HG02885 (cell line): Measurements from ENCODE around the gene TMEM217.

Experiments
- ATAC-seq: cut with Tn5 transposase; IDR thresholded peaks from one replicate; pipeline ENCODE4 v1.9.1; 2021; ENCODE audit warnings: mild to moderate bottlenecking; ENCODE audit not compliant: unreplicated experiment, poor library complexity

TMEM217 gene

DNA sequence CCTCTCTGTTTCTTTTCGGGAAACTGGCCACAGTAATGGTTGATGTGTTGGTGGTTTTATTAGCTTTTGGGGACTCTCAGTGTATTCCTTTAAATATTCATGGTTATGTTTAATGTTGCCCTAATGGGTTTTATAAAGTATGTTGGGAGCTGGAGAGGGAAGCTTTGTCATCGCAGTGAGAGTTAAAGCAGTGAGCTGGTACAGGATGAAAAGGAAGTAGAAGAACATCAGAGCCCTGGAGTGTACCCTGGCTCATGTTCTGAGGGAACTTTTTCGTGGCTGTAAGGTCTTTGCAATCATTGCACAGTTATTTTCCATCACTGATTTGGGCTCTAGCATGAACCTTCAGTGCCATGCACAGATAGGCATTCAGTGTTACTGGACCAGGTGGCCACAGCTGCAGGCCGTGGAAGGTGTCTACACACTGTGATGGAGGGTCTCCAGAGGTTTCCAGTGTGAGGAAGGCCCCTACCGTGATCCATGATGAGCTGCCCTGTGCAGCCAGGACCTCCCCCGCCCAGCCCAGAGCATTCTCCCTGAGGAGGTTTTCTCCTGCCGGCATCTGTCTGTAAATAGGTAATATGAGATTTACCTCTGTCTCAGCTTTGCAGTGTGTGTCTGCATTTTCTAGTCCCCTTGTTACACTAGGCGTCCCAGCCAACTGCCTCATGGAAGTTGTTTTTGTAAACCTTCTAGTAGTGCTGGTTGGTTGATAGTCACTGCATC is 22.4 kb upstream of the TMEM217 start:
- no peak for ATAC-seq

DNA sequence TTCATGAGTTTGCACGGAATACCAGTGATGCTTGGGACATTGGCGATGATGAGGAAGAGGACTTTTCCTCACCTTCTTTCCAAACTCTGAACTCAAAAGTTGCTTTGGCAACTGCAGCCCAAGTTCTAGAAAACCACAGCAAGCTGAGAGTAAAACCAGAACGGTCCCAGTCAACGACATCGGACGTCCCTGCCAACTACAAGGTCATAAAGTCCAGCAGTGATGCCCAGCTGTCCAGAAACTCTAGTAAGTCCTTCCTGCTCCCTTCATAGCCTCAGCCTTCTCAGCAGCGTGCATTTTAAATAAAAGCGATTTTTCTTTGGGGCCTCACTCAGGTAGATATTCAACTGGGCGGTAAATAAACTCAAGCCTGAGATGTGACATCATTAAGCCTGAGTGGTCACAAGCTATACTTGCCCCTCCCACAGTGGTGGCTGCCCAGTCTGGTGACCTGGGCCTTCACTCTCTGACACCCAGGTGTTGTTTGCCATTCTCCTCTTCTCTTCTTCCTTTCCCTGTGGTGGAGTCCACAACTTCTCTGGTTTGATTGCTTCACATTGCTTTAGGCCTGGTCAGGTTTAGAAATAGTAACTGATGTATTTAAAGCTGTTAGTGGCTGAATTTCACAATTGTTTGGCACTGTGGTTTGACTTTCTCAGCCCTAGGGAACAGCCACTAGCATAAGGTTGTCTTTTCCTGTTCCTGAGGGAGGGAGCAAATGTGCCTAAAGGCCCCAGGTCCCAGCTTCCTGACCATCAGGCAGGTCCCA is 21.6 kb upstream of the TMEM217 start:
- ATAC-seq, result no peak

DNA sequence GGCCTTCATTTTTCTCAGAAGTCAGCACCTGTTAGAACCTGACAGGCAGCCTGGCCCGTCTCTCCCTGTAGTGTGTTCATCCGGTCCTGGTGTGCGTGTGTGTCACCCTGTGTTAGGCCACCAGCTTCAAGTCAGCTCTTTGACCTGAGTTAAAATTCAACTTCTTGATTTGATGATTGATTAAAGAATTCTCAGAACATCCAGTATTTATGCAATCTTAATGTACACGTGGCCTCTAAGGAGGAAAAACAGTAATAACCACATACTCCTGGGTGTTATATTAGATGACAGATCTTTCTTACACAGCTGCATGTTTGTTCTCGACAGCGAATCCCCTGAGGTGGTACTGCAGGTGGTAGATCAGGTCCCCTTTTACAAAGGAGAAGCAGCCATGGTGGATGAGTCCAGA is 19.1 kb upstream of the TMEM217 start:
- no peak for ATAC-seq

DNA sequence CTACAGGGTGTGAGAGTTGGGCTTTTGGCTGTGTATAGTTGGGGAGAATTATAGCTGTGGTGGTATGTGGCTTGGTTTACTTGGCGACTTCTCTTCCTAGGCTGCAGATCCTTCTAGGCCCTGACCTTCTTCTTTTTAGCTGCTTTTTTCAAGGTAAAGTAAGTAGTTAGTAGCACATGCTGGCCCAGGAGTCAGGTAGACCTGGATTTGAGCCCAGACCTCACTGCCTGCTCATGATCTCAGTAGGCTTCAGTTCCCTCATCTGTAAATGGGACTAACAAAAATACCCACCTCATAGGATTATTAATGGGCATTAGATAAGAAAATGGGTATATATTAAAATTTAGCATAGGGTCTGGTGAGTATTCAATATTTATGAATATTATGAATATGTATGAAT is 17.4 kb upstream of the TMEM217 start:
- ATAC-seq, result no peak

DNA sequence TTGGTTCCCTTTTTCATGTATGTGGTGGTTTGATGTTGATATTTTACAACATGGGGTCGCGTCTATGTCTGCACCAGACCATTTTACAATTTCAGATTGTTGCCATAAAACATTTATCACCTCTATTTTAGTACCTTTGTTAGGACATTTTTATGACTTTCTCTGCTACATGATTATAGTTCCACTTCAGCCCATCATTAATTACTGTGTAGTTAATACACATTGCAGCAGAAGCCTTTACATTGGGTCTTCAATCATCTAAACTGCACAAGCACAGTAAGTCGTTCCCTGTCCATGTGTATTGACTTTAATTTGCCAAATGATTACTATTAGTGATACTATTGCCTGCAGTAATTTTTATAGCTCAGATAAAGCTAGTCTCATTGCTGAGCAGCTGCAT is 15.7 kb upstream of the TMEM217 start:
- ATAC-seq, result no peak

DNA sequence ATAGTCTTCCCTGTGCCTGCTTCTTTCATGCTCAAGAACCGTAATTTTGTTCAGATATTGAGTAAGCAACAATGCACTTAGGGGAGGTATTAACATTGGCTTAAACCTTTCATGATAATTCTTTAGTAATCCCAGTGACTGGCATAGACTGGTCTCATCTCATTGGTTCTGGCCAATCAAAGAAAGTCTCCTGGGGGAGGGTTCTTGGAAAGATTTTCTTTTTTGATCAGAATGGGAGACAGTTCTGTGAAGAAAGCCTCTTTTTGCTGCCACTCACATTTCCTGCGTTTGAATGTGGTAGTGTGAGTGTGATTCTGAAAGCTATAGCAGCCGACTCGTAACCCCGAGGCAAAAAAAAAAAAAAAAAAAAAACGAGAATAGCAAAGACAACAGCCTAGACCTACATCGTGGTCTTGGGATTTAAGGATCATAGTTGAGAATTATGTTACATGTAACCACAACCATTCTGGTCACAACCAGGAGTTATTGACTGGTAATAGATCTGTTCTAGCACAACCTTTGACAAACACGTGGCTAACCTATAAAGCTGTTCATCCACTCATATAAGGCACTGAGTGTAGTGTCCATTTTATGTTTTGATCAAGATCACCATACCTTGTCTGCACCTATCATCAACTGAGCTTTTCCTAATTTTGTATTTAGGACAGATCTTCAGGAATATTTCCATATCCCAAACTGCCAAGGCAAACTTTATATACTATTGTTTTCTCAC is 15.1 kb upstream of the TMEM217 start:
- no peak for ATAC-seq

DNA sequence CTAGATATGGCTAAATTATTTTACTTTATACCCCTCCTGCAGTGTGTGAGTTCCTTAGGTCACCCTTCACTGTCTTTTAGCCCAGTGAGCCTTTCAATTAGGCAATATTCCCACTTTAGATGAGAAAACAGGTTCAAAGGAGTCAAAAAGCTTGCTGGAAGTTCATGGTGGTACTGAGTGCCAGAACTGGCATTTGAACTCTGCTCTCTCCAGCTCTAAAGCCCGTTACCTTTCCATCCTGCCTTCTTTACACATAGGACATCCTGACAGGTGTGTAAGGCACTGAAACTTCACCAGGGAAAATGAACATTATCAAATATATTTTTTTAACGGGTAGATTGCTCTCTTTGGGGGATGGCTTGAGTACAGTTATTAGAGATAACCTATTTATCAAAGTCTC is 11.2 kb upstream of the TMEM217 start:
- ATAC-seq, result no peak

DNA sequence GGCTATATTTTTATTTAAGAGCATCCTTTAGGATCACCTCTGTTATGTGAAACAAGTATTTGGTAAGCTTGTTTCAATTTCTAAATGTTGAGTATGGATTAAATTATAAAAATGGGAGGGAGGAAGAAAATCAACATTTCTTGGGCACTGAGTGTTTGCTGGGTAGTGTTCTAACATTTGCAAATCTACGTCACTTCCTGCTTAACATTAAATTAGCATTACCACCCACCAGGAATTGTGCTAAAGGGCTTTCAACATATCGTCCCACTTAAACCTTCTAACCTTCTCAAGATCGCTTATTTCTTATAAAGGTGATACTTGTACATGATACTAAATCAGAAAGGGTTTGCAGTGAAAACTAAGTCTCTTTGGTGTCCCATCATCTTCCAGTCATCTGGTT is 7.9 kb upstream of the TMEM217 start:
- ATAC-seq, result no peak

DNA sequence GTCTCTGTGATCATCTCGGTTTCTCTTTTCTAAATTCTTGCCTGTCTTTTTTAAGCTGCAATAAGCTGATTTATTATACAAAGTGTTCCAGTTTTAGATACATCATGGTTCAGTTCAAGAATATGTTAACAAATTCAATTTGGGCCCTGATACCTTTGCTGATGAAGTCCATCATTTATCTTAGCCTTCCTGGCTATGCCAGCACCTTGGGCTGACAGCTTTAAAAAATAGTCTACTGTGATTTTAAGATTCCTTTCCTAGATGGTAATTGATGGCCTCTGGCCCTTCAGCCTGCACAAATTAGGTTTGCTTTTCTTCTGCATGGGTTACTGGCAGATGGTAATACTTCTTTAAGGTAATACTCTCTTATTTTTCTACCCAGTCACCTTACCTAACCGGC is 7.1 kb upstream of the TMEM217 start:
- ATAC-seq, result no peak

DNA sequence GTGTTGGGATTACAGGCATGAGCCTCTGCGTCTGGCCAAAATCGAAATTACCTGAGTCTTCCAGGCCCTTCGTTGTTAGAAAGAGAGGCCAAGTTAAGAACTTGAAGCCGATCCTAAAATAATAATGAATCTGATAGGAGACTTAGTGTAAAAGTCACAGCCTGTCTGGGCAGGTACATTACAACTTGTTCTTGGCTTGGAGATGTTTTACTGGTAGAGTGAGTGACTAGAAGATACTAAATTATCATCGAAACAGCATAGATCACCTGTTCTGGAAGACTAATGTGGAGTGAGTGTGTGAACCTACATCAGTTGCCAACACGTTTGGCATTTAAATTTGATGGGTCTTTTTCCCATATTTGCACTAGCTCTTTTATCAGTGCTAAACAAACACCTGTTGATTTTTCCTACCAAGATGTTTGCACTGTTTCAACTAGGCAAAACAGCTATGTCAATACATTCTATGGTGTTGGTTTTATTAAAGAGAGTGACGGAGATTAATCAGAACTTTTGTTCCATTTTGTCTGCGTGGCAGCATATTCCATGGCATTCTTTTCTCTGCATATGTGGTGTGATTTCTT is 4.6 kb upstream of the TMEM217 start:
- no peak for ATAC-seq

DNA sequence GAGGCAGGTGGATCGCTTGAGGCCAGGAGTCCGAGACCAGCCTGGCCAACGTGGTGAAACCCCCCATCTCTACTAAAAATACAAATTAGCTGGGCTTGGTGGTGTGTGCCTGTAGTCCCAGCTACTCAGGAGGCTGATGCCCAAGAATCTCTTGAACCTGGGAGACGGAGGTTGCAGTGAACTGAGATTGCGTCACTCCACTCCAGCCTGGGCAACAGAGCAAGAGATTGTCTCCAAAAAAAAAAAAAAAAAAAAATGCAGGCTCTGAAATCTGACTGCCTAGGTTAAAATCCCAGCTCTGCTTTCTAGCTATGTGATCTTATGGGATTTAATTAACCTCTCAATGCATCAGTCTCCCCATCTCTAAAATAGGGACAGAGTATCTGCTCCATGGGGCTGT is 3.3 kb upstream of the TMEM217 start:
- ATAC-seq, result no peak

DNA sequence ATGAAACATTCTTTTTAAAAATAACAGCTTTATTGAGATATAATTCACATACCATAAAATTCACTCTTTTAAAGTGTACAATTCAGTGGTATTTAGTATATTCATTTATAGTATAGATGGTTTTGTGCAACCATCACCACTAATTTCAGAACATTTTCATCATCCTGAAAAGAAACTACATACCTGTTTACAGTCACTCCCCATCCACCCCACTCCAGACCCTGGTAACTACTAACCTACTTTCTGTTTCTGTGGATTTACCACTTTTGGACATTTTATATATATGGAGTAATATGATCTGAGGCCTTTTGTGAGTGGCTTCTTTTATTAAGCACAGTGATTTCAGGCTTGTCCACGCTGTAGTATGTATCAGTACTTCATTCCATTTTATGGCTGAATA is 2.5 kb upstream of the TMEM217 start:
- no peak for ATAC-seq

DNA sequence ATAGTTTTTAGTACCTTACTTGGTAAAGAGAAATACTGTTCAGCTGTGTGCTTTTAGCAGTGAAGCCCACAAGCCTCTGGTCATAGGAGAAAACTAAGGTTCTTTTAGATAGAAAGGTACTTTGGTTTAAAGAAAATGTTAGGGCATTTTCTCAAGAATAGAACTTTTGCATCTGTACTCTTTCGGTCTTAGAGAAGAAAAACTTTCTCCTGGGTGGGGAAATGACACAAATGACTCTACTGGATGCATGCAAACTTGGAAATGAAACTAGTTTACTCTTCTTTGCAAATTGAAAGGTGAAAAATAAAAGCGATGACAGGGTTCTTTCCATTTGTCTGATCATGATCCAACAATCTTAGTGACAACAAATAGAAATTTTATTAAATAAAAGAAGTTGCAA is 2.1 kb upstream of the TMEM217 start:
- ATAC-seq, result no peak

DNA sequence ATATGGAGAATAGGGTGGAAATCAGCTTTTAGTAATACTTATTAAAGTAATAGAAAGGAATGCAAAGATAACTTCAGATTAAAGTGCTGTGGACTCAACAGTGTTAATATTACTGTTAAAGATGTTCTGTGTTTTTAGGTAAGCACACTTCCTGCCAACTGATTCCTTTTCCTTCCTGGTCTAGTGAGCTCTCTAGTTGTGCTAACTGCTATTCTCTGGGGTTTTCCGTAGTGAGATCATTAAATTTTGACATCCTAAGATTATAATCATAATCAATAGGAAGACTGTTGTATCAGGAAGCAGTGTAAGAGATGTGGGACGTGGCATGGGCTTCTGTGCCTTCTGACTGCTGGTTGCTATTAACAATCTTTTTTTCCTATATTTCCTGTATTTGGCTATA is 1.2 kb upstream of the TMEM217 start:
- no peak for ATAC-seq

DNA sequence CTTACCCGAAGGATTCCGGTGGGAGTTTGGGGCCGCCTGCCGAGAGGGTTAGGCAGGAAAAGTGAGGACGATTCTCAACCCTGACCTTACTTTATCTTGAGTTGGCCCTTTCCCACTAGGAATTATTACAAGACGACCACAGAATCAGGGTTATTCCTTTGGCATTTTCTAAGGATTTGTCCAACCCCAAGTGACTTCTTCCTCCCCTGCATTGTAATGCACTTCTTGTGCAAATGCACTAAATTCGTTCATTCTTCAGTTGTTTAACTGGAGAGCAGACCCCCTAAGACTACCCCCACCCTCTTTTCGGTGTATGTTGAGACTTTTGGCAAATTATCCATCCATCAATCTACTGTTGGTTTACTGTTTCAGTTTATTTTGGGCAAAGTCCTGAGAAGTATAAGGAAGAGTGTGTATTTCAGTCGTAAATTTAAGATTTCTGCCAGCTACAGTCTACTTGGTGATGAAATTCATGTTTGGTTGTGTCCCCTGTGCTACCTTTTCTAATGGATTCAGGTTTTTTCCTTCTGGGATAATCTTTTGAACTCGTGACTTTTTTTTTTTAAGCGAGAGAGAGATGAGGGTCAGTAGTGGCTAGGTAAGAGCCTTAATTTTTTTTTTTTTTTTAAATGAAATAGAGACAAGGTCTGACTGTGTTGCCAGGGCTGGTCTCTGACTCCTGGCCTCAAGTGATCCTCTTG is 611 bp upstream of the TMEM217 start:
- ATAC-seq, result no peak

DNA sequence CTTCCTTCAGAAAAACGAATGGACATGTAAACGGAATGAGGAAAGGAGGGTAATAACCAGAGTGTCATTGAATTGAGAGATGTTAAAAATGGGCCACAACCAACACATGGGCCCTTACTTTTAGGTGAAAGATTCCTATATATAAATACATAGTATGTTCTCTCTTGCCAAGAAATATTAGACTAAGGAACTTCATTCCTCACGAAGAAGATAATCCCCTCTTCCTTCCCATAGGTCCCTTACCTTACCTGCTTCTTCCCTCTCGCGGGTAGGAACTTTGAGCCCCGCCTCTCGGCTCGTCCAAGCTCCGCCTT is 667 bp downstream of the TMEM217 start:
- ATAC-seq, result no peak

DNA sequence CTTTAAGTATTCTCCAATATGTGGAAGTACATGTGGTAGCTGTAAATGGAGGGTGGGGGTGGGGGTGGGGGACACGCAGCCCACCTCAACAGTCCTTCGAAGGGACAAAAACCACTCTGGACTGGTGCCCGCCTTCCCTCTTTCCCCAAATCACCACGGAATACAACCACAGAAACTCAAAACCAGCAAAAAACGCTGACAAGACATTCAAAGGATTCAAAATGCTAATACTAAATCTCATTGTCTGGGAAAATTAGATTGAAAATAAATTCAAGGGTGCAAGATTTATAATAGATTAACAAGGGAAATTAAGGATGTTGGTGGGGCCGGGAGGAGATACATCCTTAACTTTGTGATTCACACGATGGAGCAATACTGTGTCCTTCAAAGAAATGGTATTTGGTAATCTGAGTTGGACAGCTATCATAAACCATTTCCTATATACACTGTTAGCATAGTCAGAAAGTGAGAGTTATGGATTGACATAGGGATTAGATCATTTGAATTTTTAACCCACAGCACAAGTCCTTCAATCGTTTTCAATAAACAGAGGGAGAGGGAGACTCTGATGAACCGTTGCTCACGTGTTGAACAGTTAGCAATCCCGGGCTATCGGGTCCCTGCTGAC is 1.1 kb downstream of the TMEM217 start:
- no peak for ATAC-seq

DNA sequence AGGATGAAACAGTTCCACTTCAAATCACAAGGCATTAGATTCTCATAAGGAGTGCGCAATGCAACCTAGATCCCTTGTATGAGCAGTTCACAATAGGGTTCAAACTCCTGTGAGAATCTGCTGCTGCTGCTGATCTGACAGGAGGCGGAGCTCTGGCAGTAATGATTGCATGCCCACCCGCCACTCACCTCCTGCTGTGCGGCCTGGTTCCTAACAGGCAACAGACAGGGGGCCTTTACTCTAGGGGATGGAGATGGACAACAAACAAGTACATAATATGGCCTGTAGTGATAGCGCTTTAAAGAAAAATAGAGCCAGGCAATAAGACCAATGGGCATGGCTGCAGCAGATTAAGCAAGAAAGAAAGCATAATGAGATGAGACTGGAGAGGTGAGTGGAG is 3.1 kb downstream of the TMEM217 start:
- no peak for ATAC-seq

DNA sequence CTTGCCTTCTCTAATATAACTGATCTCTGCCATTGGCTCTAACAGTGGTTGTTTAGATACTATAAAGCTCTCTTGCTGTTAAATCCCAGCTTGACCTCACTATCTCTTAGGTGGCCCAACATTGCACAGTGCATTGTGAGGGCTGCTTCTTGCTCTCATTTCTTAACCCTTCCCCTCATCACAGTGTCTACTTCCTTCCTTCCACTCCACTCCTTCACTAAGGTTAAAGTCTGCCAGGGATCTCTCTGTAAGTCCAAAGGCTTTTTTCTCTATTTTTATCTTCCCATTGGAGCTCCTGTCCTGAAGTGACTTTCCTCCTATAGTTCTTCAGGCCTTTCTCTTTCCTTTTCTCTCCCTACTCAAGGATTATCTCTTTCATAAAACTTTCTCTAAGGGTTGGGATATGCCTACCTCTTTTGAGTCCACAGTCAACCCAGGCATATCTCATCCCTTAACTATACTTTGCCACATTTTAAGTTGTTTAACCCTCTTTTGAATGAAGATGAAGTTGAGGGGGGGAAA is 4.4 kb downstream of the TMEM217 start:
- ATAC-seq, result no peak

DNA sequence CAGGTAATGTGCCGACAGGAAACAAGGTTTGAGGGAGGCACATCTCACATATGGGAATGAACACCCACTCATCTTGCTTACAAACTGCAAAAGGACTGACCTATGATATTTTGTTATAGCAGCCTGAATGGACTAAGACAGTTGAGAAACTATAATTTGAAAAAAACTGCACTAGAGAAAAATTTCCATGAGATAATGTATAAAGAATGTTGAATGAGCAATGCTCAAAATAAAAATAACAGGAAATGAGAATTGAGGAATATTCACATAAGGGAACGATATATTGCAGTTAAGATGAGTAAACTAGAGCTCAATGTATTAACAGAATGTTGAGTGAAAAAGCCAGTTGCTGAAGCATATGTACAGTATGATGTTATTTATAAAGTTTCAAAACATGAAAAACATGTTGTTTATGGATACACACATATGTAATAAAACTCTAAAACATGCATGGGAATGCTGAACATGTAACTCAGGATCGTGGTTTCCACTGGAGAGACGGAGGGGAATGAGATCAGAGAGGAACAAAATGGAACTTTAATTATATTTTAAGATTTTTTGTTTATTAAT is 6.6 kb downstream of the TMEM217 start:
- ATAC-seq, result no peak
